Measurements from ENCODE around the gene TCAIM. TPM values are rescaled to one million over a fixed set of nuclear protein-coding genes. Genes with fewer than 3 reads are reported as not detected.

The TCAIM gene
- total and polyA plus RNA-seq, 9 of the 15 experiments (the other 6 are each of a cell fraction or from before 2014, with no cell fraction given) = 19.7 to 53.3 (median 36.9) TPM

- TF ChIP-seq E2F5 (CRISPR knock-in tag; IDR thresholded peaks at IDR 0.05) = peak; percentile 89; the same call in 1 of the 2 replicates
- TF ChIP-seq E2F6 (IDR thresholded peaks at IDR 0.05; ENCODE audit: borderline replicate concordance in 1 of 2, extremely low read depth in 1 of 2, insufficient read depth in 1 of 2, insufficient read length in 1 of 2, low read depth in 1 of 2, low read length in 1 of 2, poor library complexity in 1 of 2, severe bottlenecking in 1 of 2) = peak; percentile 94 to 97
- peak; percentile 44 for TF ChIP-seq FIP1L1 (IDR thresholded peaks at IDR 0.05; ENCODE audit: low read depth, low read length, poor library complexity, severe bottlenecking)
- peak; percentile 76; the same call in 1 of the 2 replicates for TF ChIP-seq ZNF263 (CRISPR knock-in tag; IDR thresholded peaks at IDR 0.05; ENCODE audit: borderline replicate concordance)
- no peak for TF ChIP-seq ELK3 (CRISPR knock-in tag; IDR thresholded peaks at IDR 0.05)
- peak; percentile 51 for TF ChIP-seq ETV5 (CRISPR knock-in tag; IDR thresholded peaks at IDR 0.05; ENCODE audit: low read depth)
- 0 out of 2 replicates have a peak, but pooled peaks have one; percentile 18 for TF ChIP-seq ELF1 (tag; IDR thresholded peaks at IDR 0.05)
- no peak for TF ChIP-seq SMARCC2 (IDR thresholded peaks at IDR 0.05; ENCODE audit: low read depth)
- peak; percentile 83; the same call in 1 of the 2 replicates for TF ChIP-seq ZFPM2 (CRISPR knock-in tag; IDR thresholded peaks at IDR 0.05)
- TF ChIP-seq KAT7 (CRISPR knock-in tag; IDR thresholded peaks at IDR 0.05; ENCODE audit: borderline replicate concordance) = peak; percentile 90; the same call in 1 of the 2 replicates
- peak; percentile 24; the same call in 1 of the 2 replicates for TF ChIP-seq HCFC1 (IDR thresholded peaks at IDR 0.05; ENCODE audit: low read depth, low read length)
- peak; percentile 53 for TF ChIP-seq HNRNPK (IDR thresholded peaks at IDR 0.05; ENCODE audit: low read depth, low read length, poor library complexity, severe bottlenecking)
- no peak for TF ChIP-seq PTBP1 (IDR thresholded peaks at IDR 0.05; ENCODE audit: low read depth, low read length)
- TF ChIP-seq CTBP1 (IDR thresholded peaks at IDR 0.05; ENCODE audit: borderline replicate concordance) = peak; percentile 98
- TF ChIP-seq KLF13 (tag; IDR thresholded peaks at IDR 0.05; ENCODE audit: borderline replicate concordance, low read depth) = no peak; the same call in 1 of the 2 replicates
- TF ChIP-seq NCOA1 (IDR thresholded peaks at IDR 0.05; ENCODE audit: low read depth) = no peak; the same call in 1 of the 2 replicates
- TF ChIP-seq MLX (CRISPR knock-in tag; conservative IDR thresholded peaks at IDR 0.05) = 0 out of 4 replicates have a peak, but pooled peaks of 1 of the 2 experiments have one; percentile 62
- TF ChIP-seq CTCFL (IDR thresholded peaks at IDR 0.05; ENCODE audit: borderline replicate concordance, insufficient read depth, low read depth, low read length, poor library complexity, severe bottlenecking) = peak; percentile 19
- no peak for TF ChIP-seq ZNF165 (CRISPR knock-in tag; IDR thresholded peaks at IDR 0.05; ENCODE audit: borderline replicate concordance)
Measured at GRCh38 chr3:44338010-44338827, at the start of gene TCAIM (continued).

All from K562 (cell line).